NCI-H1436 treated with DMSO at 0.1 percent for 48 hours (cell line): ENCODE results near the gene DMC1.
"Not testable (repeated sequence)": the region's sequence is repeated elsewhere in the genome, so short reads cannot be mapped to it uniquely, and the experiment has no call there.

Source experiments
- DNase-seq: peaks from one replicate; lab custom pipeline; 2025; lab: John Stamatoyannopoulos, UW

DMC1 gene, protein sequence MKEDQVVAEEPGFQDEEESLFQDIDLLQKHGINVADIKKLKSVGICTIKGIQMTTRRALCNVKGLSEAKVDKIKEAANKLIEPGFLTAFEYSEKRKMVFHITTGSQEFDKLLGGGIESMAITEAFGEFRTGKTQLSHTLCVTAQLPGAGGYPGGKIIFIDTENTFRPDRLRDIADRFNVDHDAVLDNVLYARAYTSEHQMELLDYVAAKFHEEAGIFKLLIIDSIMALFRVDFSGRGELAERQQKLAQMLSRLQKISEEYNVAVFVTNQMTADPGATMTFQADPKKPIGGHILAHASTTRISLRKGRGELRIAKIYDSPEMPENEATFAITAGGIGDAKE

DNA sequence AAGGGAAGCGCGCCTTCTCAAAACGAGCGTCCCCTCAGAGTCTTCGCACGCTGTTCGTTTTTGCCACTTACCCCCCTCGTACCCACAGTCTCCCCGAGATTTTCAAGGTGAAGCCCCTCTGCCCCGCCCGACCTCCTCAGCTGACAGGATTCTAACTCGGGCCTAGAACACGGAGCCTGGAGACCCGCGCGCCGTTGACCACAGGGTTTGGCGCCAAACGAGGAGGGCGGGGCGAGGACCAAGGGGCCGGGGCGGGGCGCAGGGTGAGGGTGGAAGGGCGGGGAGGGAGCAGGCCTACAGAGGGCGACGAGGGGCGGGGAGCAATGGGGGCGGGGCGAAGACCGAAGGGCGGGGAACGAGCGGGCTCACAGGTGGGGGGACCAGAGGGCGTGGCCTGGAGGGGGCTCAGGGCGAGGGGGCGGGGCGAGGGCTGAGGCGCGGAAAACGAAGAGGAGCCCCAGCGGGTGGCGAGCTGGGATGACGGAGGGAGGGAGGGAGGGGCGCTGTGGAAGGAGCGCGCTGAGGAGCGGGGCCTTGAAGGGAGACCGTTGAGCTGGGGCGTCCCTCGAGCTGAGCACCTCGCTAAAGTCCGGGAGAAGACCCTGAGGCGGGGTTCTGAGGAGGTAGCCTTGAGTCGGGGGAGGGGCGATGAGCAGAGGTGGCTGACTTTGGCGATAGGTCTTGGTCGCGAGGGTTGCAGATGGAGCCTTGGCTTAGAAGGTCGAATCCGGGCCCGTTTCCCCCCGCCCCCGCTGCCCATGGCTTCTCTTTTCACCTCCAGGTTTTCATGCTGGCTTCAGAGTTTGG, at the start of gene DMC1:
DMC1 (minus strand) TSS at position 212 of the 807 bp plus-strand sequence. CDS start 1,927 bp downstream, outside the sequence.
- peak; percentile 33 for DNase-seq

DNA sequence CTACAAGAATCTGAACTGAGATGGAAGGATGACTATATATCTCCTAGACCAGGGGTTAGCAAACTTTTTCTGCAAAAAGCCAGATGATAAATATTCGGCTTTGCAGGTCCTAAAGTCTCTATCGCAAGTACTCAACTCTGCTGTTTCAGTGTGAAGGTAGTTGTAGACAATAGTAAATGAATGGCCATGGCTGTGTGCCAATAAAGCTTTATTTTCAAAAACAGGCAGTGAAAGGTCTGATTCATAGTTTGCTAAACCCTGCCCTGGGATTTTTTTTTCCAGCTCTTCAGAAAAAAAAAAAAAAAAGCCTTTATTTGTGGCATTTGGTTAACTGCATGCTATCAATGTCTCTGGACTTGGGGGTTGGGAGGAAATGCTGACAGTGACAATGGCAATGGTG, 48.7 kb upstream of the DMC1 start:
- no peak for DNase-seq

DNA sequence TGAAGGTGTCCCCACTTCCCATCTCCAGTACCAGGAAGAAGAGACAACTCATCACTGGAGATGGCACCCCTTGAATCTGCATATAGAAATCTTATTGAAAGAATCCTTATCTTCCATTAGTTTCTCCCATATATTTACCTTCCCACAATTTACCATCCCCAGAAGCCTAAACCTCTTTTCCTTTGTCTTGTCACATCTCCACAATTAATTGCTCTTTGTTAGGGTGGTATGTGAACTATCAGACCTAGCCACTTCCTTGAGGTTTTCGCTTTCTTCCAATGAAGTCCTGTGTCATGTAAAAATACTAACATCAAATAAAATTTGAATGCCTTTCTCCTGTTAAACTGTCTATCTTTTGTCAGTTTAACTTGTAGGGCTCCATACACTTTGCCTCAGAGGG, 48.3 kb upstream of the DMC1 start:
- DNase-seq = no peak

DNA sequence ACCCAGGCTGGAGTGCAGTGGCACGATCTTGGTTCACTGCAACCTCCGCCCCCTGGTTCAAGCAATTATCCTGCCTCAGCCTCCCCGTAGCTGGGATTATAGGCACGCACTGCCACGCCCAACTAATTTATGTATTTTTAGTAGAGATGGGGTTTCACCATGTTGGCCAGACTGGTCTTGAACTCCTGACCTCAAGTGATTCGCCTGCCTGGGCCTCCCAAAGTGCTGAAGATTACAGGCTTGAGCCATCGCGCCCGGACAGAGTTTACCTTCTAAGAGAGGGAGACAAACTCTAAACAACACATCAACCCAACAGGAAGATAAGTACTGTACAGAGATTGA, 45.1 kb upstream of the DMC1 start:
- DNase-seq = not testable (repeated sequence)

DNA sequence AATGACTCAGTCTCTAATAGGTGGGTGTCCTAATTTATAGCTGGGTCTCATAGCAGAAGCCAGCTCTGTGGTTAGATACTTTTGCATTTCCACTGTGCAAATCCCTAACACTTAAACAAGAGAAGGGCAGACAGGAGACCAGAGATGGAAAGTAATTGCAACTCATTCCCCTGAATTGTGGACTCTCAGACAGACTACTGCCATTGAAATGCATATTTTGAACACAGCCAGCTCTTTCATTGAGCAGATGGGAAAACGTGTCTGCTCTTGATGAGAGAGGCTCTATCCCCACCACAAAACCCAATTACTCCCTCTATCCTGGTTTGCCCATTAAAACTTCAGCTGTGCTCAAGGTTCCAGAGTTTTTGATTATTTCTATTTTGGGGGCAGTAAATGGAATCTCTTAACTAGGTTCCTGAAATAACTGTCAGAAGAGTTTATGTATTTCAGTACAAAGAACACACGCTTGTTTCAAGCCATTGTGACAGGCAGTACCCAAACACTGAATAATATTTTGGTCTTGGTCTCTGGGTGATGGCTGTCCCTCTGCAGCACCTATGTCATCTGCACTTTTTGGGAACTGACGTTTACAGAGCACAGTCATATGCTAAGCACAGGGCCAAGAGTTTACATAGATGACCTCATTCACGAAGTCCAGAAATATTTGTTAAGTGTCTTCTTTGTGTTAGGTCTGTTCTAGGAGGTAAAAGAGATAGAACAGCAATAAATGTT, 44.5 kb upstream of the DMC1 start:
- no peak for DNase-seq

DNA sequence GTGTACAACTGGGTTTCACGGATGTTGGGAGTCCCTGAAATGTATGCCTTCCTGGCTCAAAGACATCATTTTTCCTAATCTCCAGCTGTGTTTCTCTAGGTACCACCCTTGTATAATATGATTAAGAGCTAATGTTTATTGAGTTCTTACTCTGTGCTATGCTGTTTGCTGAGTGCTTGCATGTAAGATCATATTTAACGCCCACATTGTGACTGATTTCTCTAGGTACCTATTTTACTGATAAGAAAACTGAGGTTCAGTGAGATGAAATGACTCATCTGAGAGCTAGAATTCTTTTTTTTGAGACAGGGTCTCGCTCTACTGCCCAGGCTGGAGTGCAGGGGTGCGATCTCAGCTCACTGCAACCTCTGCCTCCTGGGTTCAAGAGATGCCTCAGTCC, 43.6 kb upstream of the DMC1 start:
- DNase-seq = no peak

DNA sequence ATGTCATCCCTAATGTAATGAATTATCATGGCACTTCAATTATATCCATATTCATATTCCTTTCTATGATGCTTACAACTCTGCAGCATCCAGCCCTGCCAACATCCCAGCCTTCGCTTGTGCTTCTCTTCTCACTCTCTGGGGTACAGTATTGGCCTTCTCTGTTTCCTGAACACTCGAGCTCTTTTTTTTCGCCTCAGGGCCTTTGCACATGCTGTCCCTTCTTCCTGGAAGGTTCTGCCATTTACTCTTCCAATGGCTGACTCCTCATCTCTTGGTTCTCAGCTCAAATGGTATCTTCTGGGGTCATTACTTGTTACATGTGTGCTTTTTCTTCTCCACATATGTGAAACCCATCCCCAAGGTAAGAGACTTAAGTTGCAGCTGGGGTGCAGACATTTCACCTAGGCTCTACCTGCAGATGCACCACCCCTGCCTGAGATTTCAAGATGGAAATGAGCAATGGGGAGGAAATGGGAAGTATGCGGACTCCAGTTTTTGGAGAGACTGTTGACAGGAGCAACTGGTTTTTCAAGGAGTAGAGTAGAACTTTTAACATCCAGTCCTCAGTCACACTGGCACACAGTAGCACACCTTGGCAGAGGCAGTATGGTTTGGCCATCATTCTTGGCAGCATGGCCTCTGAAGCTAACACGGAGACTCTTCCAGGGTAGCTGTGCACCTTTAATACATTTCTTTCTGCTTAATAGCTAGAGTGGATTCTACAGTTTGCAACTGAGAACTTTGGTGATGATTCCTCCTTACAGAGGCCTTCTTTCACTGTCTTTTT, 42.4 kb upstream of the DMC1 start:
- DNase-seq = no peak

DNA sequence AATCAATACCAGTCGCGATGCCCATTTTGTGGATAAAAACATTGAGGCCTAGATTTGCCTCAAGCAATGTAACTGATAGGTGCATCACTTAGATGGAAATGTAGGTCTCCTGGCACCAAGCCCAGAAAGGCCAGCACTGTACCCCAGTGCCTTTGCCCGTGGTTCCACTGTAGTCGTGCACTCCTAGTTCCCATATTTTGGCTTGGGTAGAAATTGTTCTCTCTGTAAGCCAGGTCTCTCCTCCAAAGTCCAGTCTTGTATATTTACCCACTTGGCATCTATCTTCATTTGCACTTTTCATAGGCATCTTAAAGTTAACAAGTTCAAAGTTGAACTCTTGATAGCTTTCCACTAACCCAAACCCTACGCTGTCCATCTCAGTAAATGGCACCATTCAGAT, 41.6 kb upstream of the DMC1 start:
- no peak for DNase-seq

DNA sequence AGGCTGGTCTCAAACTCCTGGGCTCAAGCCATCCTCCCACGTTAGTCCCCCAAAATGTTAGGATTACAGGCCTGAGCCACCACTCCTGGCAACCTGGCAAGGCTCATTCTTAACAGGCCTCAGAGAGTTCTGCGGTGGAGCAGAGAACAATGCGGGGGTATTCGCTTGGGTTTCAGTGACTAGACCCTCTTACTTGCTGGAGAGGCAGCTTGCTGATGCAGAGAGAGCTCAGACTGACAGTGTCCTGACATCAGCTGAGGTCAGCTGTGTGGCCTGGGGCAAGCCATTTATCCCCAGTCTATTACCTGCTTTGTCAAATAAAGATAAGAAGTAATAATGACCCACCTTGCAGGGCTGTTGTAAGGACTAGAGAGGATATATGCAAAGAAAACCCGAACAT, 40.3 kb upstream of the DMC1 start:
- DNase-seq = no peak

DNA sequence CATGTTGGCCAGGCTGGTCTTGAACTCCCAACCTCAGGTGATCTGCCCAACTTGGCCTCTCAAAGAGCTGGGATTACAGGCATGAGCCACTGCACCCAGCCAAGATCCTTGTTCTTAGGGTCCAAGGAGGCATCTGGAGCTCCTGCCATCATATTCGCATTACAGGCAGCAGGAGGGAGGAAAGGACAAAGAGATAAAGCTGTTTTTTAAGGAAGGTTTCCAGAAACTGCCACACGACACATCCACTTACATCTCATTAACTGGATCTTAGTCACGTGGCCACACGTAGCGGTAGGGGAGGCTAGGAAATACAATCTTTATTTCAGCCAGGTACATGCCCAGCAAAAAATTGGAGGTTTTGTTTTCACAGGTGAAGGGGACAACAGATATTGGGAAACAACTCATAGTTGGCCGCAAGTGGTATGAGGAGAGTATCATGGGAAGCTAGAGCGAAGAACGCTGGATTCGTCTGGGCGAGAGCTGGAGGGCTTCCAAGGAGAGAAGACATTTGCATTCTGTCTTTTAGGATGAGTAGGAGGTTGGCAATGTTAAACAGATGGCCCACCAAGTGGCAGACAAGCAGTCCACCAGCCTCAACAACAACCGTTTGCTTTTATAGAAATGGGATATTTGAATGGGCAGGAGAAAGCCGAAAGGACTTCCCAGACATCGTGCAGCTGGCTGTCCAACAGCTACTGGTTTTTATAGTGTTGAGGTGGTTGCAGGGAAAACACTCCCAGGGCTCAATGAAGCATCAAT, 39.2 kb upstream of the DMC1 start:
- no peak for DNase-seq

DNA sequence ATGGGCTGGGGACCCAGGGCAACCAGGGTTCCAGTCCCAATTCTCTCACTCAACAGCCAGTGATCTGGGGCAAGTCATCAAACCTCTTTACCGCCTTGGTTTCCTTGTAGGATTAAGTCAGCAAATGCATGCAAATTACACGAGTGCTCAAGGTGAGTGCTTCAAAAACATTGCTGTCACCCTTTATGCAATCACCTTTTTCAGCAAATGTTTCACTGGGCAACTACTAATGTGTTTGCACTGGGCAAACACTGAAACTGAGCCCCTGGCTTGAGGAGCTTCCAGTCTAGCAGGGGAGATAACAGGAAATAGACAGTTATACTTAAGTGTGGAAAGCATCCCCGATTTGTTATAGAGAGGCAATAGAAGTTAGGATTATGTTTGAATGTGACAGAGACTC, 37.7 kb upstream of the DMC1 start:
- DNase-seq = no peak

DNA sequence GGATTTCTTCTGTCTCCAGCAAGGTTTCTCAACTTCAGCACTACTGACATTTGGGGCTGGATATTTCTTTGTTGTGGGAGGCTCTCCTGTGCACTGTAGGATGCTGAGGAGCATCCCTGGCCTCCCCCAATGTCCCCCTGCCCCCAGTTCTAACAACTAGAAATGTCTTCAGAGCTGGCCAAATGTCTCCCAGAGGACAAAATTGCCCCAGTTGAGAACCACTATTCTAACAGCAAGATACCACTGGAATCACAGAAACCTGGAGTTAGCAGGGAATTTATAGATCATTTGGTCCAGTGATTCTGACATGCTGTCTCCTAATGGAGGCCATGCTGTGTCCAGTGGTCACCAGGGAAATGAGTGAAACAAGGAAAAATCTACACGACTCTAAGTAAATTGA, 32.2 kb upstream of the DMC1 start:
- DNase-seq = no peak

DNA sequence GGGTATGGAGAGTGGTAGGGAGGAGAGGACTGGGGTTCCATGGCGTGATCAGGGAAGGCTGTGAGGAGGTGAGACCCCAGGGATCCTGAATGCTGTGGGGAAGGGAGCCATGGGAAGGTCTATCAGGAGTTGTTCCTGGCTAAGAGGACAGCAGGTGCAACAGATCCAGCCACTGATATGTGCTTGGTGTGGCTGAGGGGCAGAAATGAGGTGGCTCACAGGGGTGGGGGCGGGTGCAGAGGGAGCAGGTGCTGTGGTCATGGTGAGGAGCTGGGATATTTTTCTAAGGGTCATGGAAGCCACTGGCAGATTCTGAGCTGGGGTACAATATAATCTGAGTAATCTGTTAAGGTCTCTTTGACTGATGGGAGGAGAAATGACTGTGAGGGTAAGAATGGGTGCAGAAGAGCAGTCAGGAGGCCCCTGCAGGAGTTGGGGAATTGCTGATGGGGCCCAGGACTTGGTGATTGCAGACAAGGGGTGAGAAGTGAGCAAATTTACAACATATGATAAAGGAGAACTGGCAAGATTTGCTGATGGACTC, 31.3 kb upstream of the DMC1 start:
- DNase-seq = no peak

DNA sequence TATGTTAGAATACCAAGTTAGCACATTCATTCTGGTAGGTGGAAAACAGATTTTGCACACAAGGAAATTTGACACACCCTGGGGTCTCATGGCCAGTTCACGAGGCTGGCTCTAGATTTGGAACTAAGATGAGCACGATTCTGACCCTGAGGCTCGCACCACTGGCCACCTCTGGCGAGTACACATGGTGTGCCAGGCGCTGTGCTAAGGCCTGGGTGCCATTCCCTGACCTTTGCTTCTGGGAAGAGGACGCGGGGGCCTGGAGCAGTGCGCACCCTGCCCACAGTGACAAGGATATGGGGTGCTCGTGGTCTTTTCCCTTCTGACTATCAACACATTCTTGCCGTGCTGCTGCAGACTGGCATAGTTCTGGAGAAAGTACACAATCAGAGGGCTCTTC, 29.5 kb upstream of the DMC1 start:
- DNase-seq = no peak

DNA sequence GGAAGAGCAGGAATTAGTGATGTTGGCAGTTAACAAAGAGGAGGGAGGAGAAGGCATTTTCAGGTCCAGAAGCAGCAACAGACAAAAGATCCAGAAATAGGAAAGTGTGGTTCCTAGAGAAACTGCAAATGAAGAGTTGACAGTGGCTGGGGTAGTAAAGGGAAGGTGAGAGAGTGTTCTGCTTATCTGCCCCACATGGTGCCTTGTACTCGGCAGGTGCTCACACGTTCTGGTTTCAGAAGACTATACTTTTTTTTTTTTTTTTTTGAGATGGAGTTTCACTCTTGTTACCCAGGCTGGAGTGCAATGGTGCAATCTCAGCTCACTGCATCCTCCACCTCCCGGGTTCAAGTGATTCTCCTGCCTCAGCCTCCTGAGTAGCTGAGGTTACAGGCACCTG, 12.9 kb upstream of the DMC1 start:
- DNase-seq = not testable (repeated sequence)

DNA sequence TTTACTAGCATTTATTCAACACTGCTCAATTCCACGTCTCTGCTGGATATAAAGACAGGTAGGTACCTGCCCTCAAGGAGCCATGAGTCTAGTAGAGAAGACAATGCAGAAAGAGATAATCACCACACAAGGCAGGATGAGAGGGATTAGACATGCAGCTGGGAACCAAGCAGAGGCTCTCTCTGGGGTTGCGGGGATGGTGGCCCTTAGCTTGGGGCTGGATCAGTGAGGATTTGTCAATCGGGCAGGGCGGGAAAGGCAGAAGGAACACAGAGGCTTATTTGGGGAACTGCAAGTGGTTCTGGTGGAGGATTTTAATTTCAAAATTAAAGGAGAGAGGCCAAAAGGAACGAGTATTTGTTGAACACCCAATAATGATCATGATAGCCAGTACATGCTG, 8.5 kb upstream of the DMC1 start:
- DNase-seq = no peak

DNA sequence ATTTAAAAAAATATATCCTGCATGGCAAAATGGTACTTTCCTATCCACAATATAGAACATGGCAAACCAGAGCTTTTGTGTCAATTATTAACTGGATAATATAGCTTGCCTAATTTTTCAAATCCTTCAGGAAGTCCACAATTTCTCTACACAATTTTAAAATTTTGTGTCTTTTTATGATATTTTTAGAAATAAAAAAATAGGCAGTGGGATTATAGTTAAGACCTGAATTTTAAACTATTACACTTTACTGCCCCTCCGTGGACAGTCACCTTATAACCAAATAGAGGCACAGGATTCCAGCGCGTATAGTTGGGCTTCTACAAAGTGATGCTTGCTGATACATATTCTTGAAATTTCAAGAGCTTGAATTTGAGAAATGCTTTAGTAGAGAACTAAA, 2.1 kb upstream of the DMC1 start:
- DNase-seq = no peak

DNA sequence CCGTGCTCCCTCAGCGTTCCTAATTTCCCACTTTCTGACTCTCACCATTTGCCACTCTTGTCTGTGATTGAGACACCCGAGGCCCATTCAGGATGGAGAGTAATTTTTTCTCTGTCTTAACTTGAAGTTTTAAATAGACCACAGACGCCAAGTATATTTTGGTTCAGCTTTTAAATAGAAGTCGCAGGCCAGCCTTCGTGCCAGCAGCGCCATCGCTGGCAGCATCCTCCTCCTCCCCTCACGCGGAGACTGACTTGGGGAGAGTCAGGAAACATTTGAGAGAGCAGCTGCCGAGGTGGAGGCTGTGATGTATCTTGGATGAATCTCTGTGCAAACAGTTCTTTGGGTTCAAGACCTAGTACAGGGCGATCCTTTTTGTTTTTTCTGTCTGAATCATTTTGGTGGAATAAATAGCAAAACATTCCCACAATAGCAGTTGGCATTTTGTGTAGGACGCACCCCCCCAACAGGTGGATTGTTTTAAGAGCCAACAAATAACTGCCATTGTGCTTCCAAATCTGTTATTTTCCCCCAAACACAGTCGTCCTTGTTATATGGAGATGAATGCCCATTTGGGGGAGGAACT, 889 bp upstream of the DMC1 start:
- no peak for DNase-seq

DNA sequence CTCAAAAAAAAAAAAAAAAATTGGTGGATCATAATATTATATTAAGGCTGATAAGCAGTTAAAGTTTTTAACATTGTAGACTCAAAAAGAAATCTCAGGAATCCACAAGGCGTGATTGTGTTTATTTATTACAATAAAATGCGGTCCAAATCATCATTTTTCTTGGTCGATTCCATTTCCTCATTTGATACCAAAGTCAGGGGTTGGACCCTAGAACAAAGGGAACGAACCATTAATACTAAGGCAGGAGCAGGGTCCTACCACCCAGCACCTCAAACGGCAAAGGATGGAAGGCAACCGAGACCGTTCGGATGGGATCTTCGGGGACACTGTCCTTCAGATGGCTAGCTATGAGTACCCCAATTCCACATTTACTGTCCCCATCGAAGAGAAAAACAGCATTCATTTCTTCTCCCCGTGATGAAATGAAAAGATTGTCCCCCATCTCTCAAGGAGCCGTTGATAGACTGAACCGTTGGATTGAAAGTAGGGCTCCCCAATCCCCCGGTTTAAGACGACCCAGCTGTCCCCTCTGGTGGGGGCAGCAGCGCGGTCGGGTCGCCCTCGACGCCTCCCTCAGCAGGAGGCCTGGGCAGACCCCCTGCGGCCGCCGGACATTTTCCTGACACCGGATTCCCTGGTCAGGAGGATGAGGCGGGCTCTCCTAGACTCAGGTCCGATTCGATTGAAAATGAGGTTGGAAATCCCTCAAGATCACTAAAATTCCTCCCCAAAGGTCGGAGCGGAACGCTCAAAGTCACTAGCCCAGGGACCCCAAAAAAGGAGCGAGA, 607 bp downstream of the DMC1 start:
- DNase-seq = no peak
